Measurements from ENCODE around the gene OLFML3. TPM values are rescaled to one million over a fixed set of nuclear protein-coding genes. Genes with fewer than 3 reads are reported as not detected.

OLFML3 gene
- total RNA-seq, 1 experiment from 2014 or later = 0.52 TPM

DNA sequence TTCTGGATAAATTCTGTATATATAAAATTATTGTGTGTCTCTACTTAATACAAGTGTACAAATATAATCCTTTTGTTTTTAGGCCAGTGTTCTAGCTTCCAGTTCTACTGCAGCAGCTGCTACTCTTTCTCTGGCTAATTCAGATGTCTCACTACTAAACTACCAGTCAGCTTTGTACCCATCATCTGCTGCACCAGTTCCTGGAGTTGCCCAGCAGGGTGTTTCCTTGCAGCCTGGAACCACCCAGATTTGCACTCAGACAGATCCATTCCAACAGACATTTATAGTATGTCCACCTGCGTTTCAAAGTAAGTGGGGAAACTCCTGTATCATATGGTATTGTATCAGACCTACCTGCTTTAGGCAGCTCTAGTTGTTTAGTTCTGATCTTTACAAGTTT is 21.3 kb upstream of the OLFML3 start:
- DNase-seq = no peak
- no peak for TF ChIP-seq EZH2 (IDR thresholded peaks at IDR 0.05; ENCODE audit: low read depth)
- TF ChIP-seq, protein P1, sequence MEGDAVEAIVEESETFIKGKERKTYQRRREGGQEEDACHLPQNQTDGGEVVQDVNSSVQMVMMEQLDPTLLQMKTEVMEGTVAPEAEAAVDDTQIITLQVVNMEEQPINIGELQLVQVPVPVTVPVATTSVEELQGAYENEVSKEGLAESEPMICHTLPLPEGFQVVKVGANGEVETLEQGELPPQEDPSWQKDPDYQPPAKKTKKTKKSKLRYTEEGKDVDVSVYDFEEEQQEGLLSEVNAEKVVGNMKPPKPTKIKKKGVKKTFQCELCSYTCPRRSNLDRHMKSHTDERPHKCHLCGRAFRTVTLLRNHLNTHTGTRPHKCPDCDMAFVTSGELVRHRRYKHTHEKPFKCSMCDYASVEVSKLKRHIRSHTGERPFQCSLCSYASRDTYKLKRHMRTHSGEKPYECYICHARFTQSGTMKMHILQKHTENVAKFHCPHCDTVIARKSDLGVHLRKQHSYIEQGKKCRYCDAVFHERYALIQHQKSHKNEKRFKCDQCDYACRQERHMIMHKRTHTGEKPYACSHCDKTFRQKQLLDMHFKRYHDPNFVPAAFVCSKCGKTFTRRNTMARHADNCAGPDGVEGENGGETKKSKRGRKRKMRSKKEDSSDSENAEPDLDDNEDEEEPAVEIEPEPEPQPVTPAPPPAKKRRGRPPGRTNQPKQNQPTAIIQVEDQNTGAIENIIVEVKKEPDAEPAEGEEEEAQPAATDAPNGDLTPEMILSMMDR (conservative IDR thresholded peaks at IDR 0.05) = no peak
- Histone ChIP-seq H3K4me2 (no peak overlapping the region), H3K79me2 (ENCODE audit: low read depth) (no peaks in the 10 kb centered on the region), H4K20me1 (ENCODE audit: insufficient read depth) (no peaks in the 10 kb centered on the region), H3K4me1 (replicated peaks; ENCODE audit: insufficient read depth) (no peaks in the 10 kb centered on the region), H3K36me3 (ENCODE audit: low read depth) (peaks cover 49% of the 10 kb centered on the region), H2AFZ (no peak overlapping the region), H3K27ac (no peak overlapping the region), H3K27me3 (ENCODE audit: insufficient read depth, low read depth) (no peaks in the 10 kb centered on the region), H3F3A (ENCODE audit: insufficient read depth, low read depth) (no peaks in the 10 kb centered on the region), H3K9me2 (ENCODE audit: insufficient read depth) (no peaks in the 10 kb centered on the region), H3K9me3 (ENCODE audit: insufficient read depth, low read depth) (no peaks in the 10 kb centered on the region), H3K4me3 (no peak overlapping the region)
- CTCF ChIA-PET = no interaction called here
- no TSS peak for BruUV-seq (replicated peaks)
- intact Hi-C loops (cut with micrococcal nuclease; ENCODE audit: unreplicated experiment) = no loop called here
- POLR2A ChIA-PET (ENCODE audit: unreplicated experiment) = no interaction called here

DNA sequence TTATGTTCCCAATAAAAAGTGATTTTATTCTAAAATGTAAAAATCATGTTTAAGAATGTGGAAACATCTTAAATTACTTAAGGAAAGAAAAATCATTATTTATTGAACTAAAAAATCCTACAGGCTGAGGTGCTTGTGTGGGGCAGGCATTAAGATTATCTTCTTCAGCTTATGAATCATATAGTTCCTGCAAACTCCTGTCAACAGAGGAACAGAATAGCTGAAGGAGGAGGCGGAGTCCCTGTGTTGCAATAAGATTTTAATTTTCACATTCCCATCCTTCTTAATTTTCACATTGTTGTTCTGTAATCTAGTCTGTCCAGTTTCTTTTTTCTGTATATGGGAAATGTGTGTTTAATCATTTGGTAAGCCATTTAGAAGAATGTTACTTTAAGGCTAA is 20.6 kb upstream of the OLFML3 start:
- POLR2A ChIA-PET (ENCODE audit: unreplicated experiment) = no interaction called here
- Histone ChIP-seq H3K4me3 (no peak overlapping the region), H3K4me1 (replicated peaks; ENCODE audit: insufficient read depth) (no peaks in the 10 kb centered on the region), H3K36me3 (ENCODE audit: low read depth) (peaks cover 47% of the 10 kb centered on the region), H3K79me2 (ENCODE audit: low read depth) (no peaks in the 10 kb centered on the region), H3K9me2 (ENCODE audit: insufficient read depth) (no peaks in the 10 kb centered on the region), H2AFZ (no peak overlapping the region), H3K4me2 (no peak overlapping the region), H3F3A (ENCODE audit: insufficient read depth, low read depth) (no peaks in the 10 kb centered on the region), H3K9me3 (ENCODE audit: insufficient read depth, low read depth) (no peaks in the 10 kb centered on the region), H4K20me1 (ENCODE audit: insufficient read depth) (no peaks in the 10 kb centered on the region), H3K27ac (no peak overlapping the region), H3K27me3 (ENCODE audit: insufficient read depth, low read depth) (no peaks in the 10 kb centered on the region)
- CTCF ChIA-PET = no interaction called here
- no peak for DNase-seq
- TF ChIP-seq EZH2 (IDR thresholded peaks at IDR 0.05; ENCODE audit: low read depth) = no peak
- TF ChIP-seq, protein P1 (conservative IDR thresholded peaks at IDR 0.05) = no peak
- BruUV-seq (replicated peaks) = no TSS peak
- intact Hi-C loops (cut with micrococcal nuclease; ENCODE audit: unreplicated experiment) = no loop called here

DNA sequence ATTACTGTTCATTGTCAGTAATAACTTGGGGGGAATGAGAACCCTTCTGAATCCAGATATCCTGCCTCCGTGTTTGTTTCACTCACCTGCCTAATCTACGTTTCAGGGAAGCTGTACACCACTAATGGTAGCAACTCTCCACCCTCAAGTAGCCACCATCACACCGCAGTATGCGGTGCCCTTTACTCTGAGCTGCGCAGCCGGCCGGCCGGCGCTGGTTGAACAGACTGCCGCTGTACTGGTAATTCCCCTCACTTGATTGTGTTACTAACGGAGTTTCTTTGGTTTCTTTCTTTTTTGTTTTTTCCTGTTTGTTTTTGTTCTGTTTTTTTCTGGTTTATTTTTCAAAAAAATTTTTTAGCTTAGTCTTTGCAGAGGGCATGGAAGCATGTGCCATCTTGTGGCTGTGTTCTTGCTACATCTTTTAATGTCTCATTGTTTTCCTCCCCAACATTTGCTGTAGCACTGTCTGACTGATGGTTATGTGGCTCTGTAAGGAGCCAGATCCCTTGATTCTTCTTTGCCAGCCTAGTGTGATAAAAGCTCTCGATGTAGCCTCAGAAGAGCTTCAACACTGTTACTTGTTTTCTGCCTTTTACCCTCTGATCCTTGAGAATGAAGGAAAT is 15.9 kb upstream of the OLFML3 start:
- H2AFZ ChIP-seq = no peak overlapping the region
- H3K27ac ChIP-seq = no peak overlapping the region
- H3K4me1 ChIP-seq (replicated peaks; ENCODE audit: insufficient read depth) = no peaks in the 10 kb centered on the region
- TF ChIP-seq, protein P1 (conservative IDR thresholded peaks at IDR 0.05) = peak; percentile 48; the same call in 1 of the 2 replicates
- no peak for TF ChIP-seq EZH2 (IDR thresholded peaks at IDR 0.05; ENCODE audit: low read depth)
- H3K4me2 ChIP-seq = no peak overlapping the region
- no peak for DNase-seq
- no peaks in the 10 kb centered on the region for H3K79me2 ChIP-seq (ENCODE audit: low read depth)
- no peak overlapping the region for H3K4me3 ChIP-seq
- H3F3A ChIP-seq (ENCODE audit: insufficient read depth, low read depth) = no peaks in the 10 kb centered on the region
- H3K36me3 ChIP-seq (ENCODE audit: low read depth) = peaks cover 48% of the 10 kb centered on the region
- POLR2A ChIA-PET (ENCODE audit: unreplicated experiment) = no interaction called here
- H3K9me3 ChIP-seq (ENCODE audit: insufficient read depth, low read depth) = no peaks in the 10 kb centered on the region
- H4K20me1 ChIP-seq (ENCODE audit: insufficient read depth) = peaks cover 4% of the 10 kb centered on the region; the same call in 1 of the 2 replicates
- CTCF ChIA-PET = interaction anchor here (1.0 kb wide), 1 partner anchor 89 kb away, joined by 6 read pairs; no protein-coding TSS in a partner anchor
- H3K27me3 ChIP-seq (ENCODE audit: insufficient read depth, low read depth) = no peaks in the 10 kb centered on the region
- intact Hi-C loops (cut with micrococcal nuclease; ENCODE audit: unreplicated experiment) = no loop called here
- no peaks in the 10 kb centered on the region for H3K9me2 ChIP-seq (ENCODE audit: insufficient read depth)
- no TSS peak for BruUV-seq (replicated peaks)
